Heart left ventricle (tissue), 16 donors: Measurements from ENCODE around the gene JSRP1. TPM values are rescaled to one million over a fixed set of nuclear protein-coding genes. Genes with fewer than 3 reads are reported as not detected.
"Not testable (repeated sequence)": the region's sequence is repeated elsewhere in the genome, so short reads cannot be mapped to it uniquely, and the experiment has no call there.

Experiments used
- ATAC-seq, 4 donors: fragments of 200-7000 bp; cut with Tn5 transposase; one replicate each; pipeline ENCODE4 v1.9.1; 2020 to 2022; ENCODE audit warnings: moderate library complexity in 4 of 4, mild to moderate bottlenecking in 3 of 4, moderate number of reproducible peaks in 1 of 4
- DNase-seq, 5 donors: peaks; one replicate each; pipeline ENCODE4 v3.0.0-alpha.2; 2020
- H3K27ac ChIP-seq, 12 donors: fragments of 200-600 bp; sonication (generic) in 4 of 12; one replicate each; pipeline versions ENCODE4 v1.5.0 to v1.8.0; 2016 to 2022; ENCODE audit warnings: mild to moderate bottlenecking in 2 of 12
- H3K27me3 ChIP-seq, 9 donors: fragments of 200-600 bp; sonication (generic) in 2 of 9; one replicate each; pipeline versions ENCODE4 v1.5.1 to v1.8.0; 2016 to 2022; ENCODE audit warnings: mild to moderate bottlenecking in 3 of 9
- H3K36me3 ChIP-seq, 9 donors: fragments of 200-600 bp; sonication (generic) in 2 of 9; one replicate each; pipeline versions ENCODE4 v1.5.0 to v1.8.0; 2018 to 2022; ENCODE audit warnings: mild to moderate bottlenecking in 2 of 9
- H3K4me1 ChIP-seq, 12 donors: fragments of 200-600 bp; sonication (generic) in 4 of 12; one replicate each; pipeline versions ENCODE4 v1.5.0 to v1.8.0; 2016 to 2022; ENCODE audit warnings: mild to moderate bottlenecking in 3 of 12
- H3K4me3 ChIP-seq, 12 donors: fragments of 200-600 bp; sonication (generic) in 4 of 12; one replicate each; pipeline versions ENCODE4 v1.5.0 to v1.8.0; 2017 to 2022; ENCODE audit warnings: mild to moderate bottlenecking in 9 of 12, moderate library complexity in 4 of 12
- H3K9me3 ChIP-seq, 12 donors: fragments of 200-600 bp; sonication (generic) in 4 of 12; one replicate each; pipeline versions ENCODE4 v1.5.0 to v1.8.0; 2016 to 2022; ENCODE audit warnings: mild to moderate bottlenecking in 1 of 12
- POLR2A ChIP-seq, 2 donors: fragments of 450-650 bp; IDR thresholded peaks; one replicate each; pipeline ENCODE4 v1.6.1; 2017; ENCODE audit warnings: antibody characterized with exemption in 2 of 2, mild to moderate bottlenecking in 2 of 2, moderate library complexity in 2 of 2
- WGBS, 4 donors: extraction: QIAGEN DNeasy Blood & Tissue Kit in 2 of 4; methylation state at CpG; one replicate each; pipeline versions ENCODE4 v1.1.5 to v1.1.7; 2013 to 2018; 5-methylcytosine and 5-hydroxymethylcytosine counted together
- intact Hi-C, 10 donors: fragments of 100-400 bp; cut with DNase I; formaldehyde crosslinking; loops; one replicate each; pipeline versions ENCODE4 v1.11.1 to v1.14.2; 2022
- polyA plus RNA-seq, 2 donors: library from polyadenylated mRNA; stranded (reverse); fragments of 200-250 nt; gene quantifications; one replicate each; pipeline ENCODE4 v1.2.3, GENCODE V29; 2013
- total RNA-seq, 9 donors: library from RNA; depleted of rRNA in 2 of 9; stranded (reverse); fragments of >200 nt in 2 of 9; fragmentation: NEBNext Ultra II Directional in 3 of 9; extraction: Animal tissue kit (Norgen Biotek cat#: 25700) in 3 of 9; gene quantifications; one replicate each; pipeline versions ENCODE4 v1.1.0 to v1.2.4, GENCODE V29; 2016 to 2023
- TF ChIP-seq, protein P1 (sequence below), 12 donors: fragments of 200-600 bp; sonication (generic) in 4 of 12; IDR thresholded peaks; one replicate each; pipeline versions ENCODE4 v1.5.0 to v1.8.0; 2018 to 2022; ENCODE audit warnings: antibody characterized with exemption in 12 of 12, mild to moderate bottlenecking in 5 of 12
- donor health status: ischemic (EF 13 %, LVEDD 7.1; RV severe dilation, severe dysfunction).
- donor health status: healthy with polysubstance abuse.
- donor health status: DM: no; HTN: yes; CAD: no.
- donor health status: DM: no; HTN: no; CAD: no.
- donor health status: ischemic (EF 25% LVEDD 6.9; RV normal size, moderate dysfunction).
- donor health status: ischemic (EF 25% LVEDD 5.7; RV mildly dilated, moderate dysfunction).
- donor health status: healthy.
- donor health status: DM: yes; HTN: yes; CAD: no.
- donor health status: ischemic (EF 35%, LVEDD 5.7; RV mildly dilated, moderate dysfunction).
- donor health status: nonischemic (EF 11% LVEDD 7.7; RV severe dilation, severe dysfunction).
- donor health status: DM: yes; HTN: yes; CAD: no.
- donor health status: PGD.
- donor health status: ischemic (EF 29% LVEDD 5.4; RV normal size, mild dysfunction).
- donor health status: nonischemic (EF 23%, LVEDD 6.1; RV moderate dilation, normal function).

Gene JSRP1
- total and polyA plus RNA-seq, 11 donors: 0.25 to 0.34 TPM; not detected in 9

- Histone ChIP-seq H3K4me3 (peak within 1 kb of the TSS in 11 of 12 donors; percentile 22 to 61 (median 48)), H3K36me3 (no peaks in the 10 kb centered on the region), H3K27ac (peak within 1 kb of the TSS in 10 of 12 donors; percentile 9 to 82 (median 53)), H3K27me3 (peaks cover 0 to 22% (median 0%) of the 10 kb centered on the region in 9 donors), H3K9me3 (no peaks in the 10 kb centered on the region), H3K4me1 (peaks cover 0 to 18% (median 10%) of the 10 kb centered on the region in 12 donors)
- TF ChIP-seq POLR2A (IDR thresholded peaks at IDR 0.05): peak in 1 of 2 donors; percentile 10
- TF ChIP-seq, protein P1, sequence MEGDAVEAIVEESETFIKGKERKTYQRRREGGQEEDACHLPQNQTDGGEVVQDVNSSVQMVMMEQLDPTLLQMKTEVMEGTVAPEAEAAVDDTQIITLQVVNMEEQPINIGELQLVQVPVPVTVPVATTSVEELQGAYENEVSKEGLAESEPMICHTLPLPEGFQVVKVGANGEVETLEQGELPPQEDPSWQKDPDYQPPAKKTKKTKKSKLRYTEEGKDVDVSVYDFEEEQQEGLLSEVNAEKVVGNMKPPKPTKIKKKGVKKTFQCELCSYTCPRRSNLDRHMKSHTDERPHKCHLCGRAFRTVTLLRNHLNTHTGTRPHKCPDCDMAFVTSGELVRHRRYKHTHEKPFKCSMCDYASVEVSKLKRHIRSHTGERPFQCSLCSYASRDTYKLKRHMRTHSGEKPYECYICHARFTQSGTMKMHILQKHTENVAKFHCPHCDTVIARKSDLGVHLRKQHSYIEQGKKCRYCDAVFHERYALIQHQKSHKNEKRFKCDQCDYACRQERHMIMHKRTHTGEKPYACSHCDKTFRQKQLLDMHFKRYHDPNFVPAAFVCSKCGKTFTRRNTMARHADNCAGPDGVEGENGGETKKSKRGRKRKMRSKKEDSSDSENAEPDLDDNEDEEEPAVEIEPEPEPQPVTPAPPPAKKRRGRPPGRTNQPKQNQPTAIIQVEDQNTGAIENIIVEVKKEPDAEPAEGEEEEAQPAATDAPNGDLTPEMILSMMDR (IDR thresholded peaks at IDR 0.05): no peak
- intact Hi-C loops: loop anchor here in 1 of 10 donors (10.0 kb wide), 1 partner anchor 113 kb away; no protein-coding TSS in a partner anchor
- ATAC-seq (peak; percentile 87 to 96 (median 90)), DNase-seq (peak; percentile 81 to 93 (median 85))
- WGBS, 4 donors: 4 to 15% (median 6%) methylated on average over 27 to 41 of the region's 41 CpGs
Observed at GRCh38 chr19:2282062-2282861, 26.0 kb upstream of the JSRP1 start, which contains the start of gene PEAK3. PEAK3 (minus strand) TSS chr19:2282175; CDS start chr19:2280931, 1,244 bp downstream.

- Histone ChIP-seq H3K4me1 (peaks cover 0 to 18% (median 10%) of the 10 kb centered on the region in 12 donors), H3K27ac (peak overlapping the region in 9 of 12 donors; percentile 10 to 82 (median 57)), H3K4me3 (peak overlapping the region in 11 of 12 donors; percentile 22 to 61 (median 48)), H3K27me3 (peaks cover 0 to 16% (median 0%) of the 10 kb centered on the region in 9 donors)
- 18 to 25% (median 19%) methylated on average over 9 to 16 of the region's 16 CpGs for WGBS, 4 donors
- not testable (repeated sequence) for H3K36me3 ChIP-seq, H3K9me3 ChIP-seq, DNase-seq
- intact Hi-C loops: loop anchor here in 1 of 10 donors (10.0 kb wide), 1 partner anchor 113 kb away; no protein-coding TSS in a partner anchor
- peak in 2 of 4 donors; percentile 26 to 27 for ATAC-seq
Observed at GRCh38 chr19:2281265-2282061, 25.2 kb upstream of the JSRP1 start.

- peaks cover 0 to 11% (median 0%) of the 10 kb centered on the region in 9 donors for H3K27me3 ChIP-seq
- no peak overlapping the region for H3K27ac ChIP-seq
- H3K36me3 ChIP-seq: peaks cover 0 to 12% (median 0%) of the 10 kb centered on the region in 9 donors
- intact Hi-C loops: loop anchor here in 1 of 10 donors (10.0 kb wide), 1 partner anchor 114 kb away; no protein-coding TSS in a partner anchor
- no peaks in the 10 kb centered on the region for H3K9me3 ChIP-seq
- H3K4me1 ChIP-seq: peaks cover 0 to 20% (median 13%) of the 10 kb centered on the region in 12 donors
- TF ChIP-seq, protein P1 (IDR thresholded peaks at IDR 0.05): no peak
- TF ChIP-seq POLR2A (IDR thresholded peaks at IDR 0.05): no peak
- no peak for ATAC-seq
- no peak for DNase-seq
- 75 to 83% (median 76%) methylated on average over 17 to 26 of the region's 26 CpGs for WGBS, 4 donors
- no peak overlapping the region for H3K4me3 ChIP-seq
Observed at GRCh38 chr19:2280633-2281264, 24.5 kb upstream of the JSRP1 start.
